Endothelial cell of umbilical vein (primary cell): ENCODE measurements around the gene GRID1. TPM values are rescaled to one million over a fixed set of nuclear protein-coding genes. Genes with fewer than 3 reads are reported as not detected.

ENCODE experiments used
- BruUV-seq: library from RNA; stranded (reverse); fragments of 400-500 nt; replicated peaks from 2 replicates; lab custom pipeline; 2021; lab: Mats Ljungman, UMichigan
- CTCF ChIA-PET: fragments of 300-600, 350-600 bp; sonication (Branson Sonifier 250); formaldehyde crosslinking; loops from one replicate; lab custom pipeline; 2021; ENCODE audit warnings: antibody characterized with exemption, inconsistent platforms; lab: Charles Lee
- POLR2A ChIA-PET: fragments of 300-600, 350-600 bp; sonication (Branson Sonifier 250); formaldehyde crosslinking; loops from one replicate; lab custom pipeline; 2021; ENCODE audit warnings: antibody characterized with exemption, inconsistent platforms; lab: Charles Lee
- DNase-seq: peaks from one replicate; pipeline ENCODE4 v3.0.0-alpha.2; 2011; ENCODE audit warnings: low read depth, low spot score
- FAIRE-seq: peaks from 2 replicates; lab custom pipeline; 2011; peaks lifted over from hg19 to GRCh38; lab: Jason Lieb, UNC
- H2AFZ ChIP-seq: 2 replicates; pipeline ENCODE4 v1.6.0; 2012; ENCODE audit warnings: low read depth, low read length, control low read depth, inconsistent platforms
- H3K27ac ChIP-seq: 2 replicates; pipeline ENCODE4 v1.5.1; 2011; ENCODE audit warnings: low read depth, mild to moderate bottlenecking, control low read depth, low read length, moderate library complexity; ENCODE audit not compliant: insufficient read depth
- H3K27me3 ChIP-seq, 2 experiments: 2 replicates each; pipeline versions ENCODE4 v1.6.0 to v1.6.1; 2011; ENCODE audit warnings: low read length in 2 of 2, mixed read lengths in 1 of 2; ENCODE audit not compliant: control insufficient read depth in 2 of 2, insufficient read depth in 2 of 2
- H3K36me3 ChIP-seq, 2 experiments: 2 replicates in 1 of 2; 3 replicates in 1 of 2; pipeline ENCODE4 v1.5.1; 2011; ENCODE audit warnings: low read length in 2 of 2, mild to moderate bottlenecking in 1 of 2, moderate library complexity in 1 of 2; ENCODE audit not compliant: control insufficient read depth in 2 of 2, insufficient read depth in 2 of 2; ENCODE audit errors: extremely low read depth in 1 of 2
- H3K4me1 ChIP-seq: 3 replicates; pipeline ENCODE4 v1.5.1; 2011; ENCODE audit warnings: mild to moderate bottlenecking, low read length; ENCODE audit not compliant: control insufficient read depth, insufficient read depth; ENCODE audit errors: extremely low read depth
- H3K4me2 ChIP-seq: 2 replicates; pipeline ENCODE4 v1.6.1; 2011; ENCODE audit warnings: low read length, control low read depth, mixed read lengths; ENCODE audit not compliant: insufficient read depth
- H3K4me3 ChIP-seq, 3 experiments: fragments of 200-600 bp in 1 of 3; sonication (generic), shearing (Covaris generic) in 1 of 3; replicated peaks in 1 of 3; 2 replicates each; pipeline ENCODE4 v1.5.1; 2011 to 2016; ENCODE audit warnings: control low read depth in 3 of 3, low read length in 3 of 3, mild to moderate bottlenecking in 2 of 3, inconsistent platforms in 1 of 3, low read depth in 1 of 3, moderate library complexity in 1 of 3; ENCODE audit not compliant: insufficient read depth in 1 of 3
- H3K79me2 ChIP-seq: 2 replicates; pipeline ENCODE4 v1.6.0; 2012; ENCODE audit warnings: low read length, inconsistent platforms; ENCODE audit not compliant: control insufficient read depth, insufficient read depth
- H3K9ac ChIP-seq: replicated peaks from 2 replicates; pipeline ENCODE3; 2011; ENCODE audit warnings: low read length, control low read depth; ENCODE audit not compliant: insufficient read depth; ENCODE audit errors: extremely low read depth
- H3K9me1 ChIP-seq: replicated peaks from 3 replicates; pipeline ENCODE4 v1.6.0; 2011; ENCODE audit warnings: mild to moderate bottlenecking, low read length; ENCODE audit not compliant: control insufficient read depth, insufficient read depth; ENCODE audit errors: extremely low read depth
- H3K9me3 ChIP-seq: replicated peaks from 2 replicates; pipeline ENCODE4 v1.5.1; 2012; ENCODE audit warnings: low read length, inconsistent platforms; ENCODE audit not compliant: control insufficient read depth, insufficient read depth
- H4K20me1 ChIP-seq: replicated peaks from 2 replicates; pipeline ENCODE3; 2011; ENCODE audit warnings: mild to moderate bottlenecking, low read length; ENCODE audit not compliant: control insufficient read depth, insufficient read depth; ENCODE audit errors: extremely low read depth
- CTCF ChIP-seq, 2 donors: IDR thresholded peaks; 1 replicate in 1 of 2; 2 replicates in 1 of 2; pipeline ENCODE4 v1.5.1; 2011; ENCODE audit warnings: low read length in 2 of 2, mild to moderate bottlenecking in 2 of 2, moderate library complexity in 2 of 2, control low read depth in 1 of 2, inconsistent platforms in 1 of 2, low read depth in 1 of 2; ENCODE audit not compliant: insufficient read depth in 1 of 2; ENCODE audit errors: extremely low read depth in 1 of 2
- EZH2 ChIP-seq: IDR thresholded peaks from 2 replicates; pipeline ENCODE4 v1.6.1; 2012; ENCODE audit warnings: borderline replicate concordance, low read depth, mild to moderate bottlenecking, moderate library complexity, low read length, inconsistent platforms; ENCODE audit not compliant: severe bottlenecking
- FOS ChIP-seq: IDR thresholded peaks from 2 replicates; pipeline ENCODE4 v1.6.1; 2011; ENCODE audit warnings: mild to moderate bottlenecking, low read length, moderate library complexity, borderline replicate concordance; ENCODE audit not compliant: insufficient read depth
- GATA2 ChIP-seq: IDR thresholded peaks from 2 replicates; pipeline ENCODE4 v1.7.0; 2011; ENCODE audit warnings: low read depth, mild to moderate bottlenecking, moderate library complexity, mixed read lengths, low read length; ENCODE audit not compliant: insufficient read length, insufficient read depth
- JUN ChIP-seq: IDR thresholded peaks from 2 replicates; pipeline ENCODE4 v1.6.1; 2011; ENCODE audit warnings: borderline replicate concordance, low read depth; ENCODE audit not compliant: insufficient read length, insufficient read depth
- MAX ChIP-seq: IDR thresholded peaks from 2 replicates; pipeline ENCODE4 v1.6.1; 2011; ENCODE audit not compliant: insufficient read depth, insufficient read length
- MYC ChIP-seq: IDR thresholded peaks from one replicate; pipeline ENCODE4 v1.6.1; 2011; ENCODE audit warnings: mild to moderate bottlenecking, low read depth, low read length
- POLR2A ChIP-seq: IDR thresholded peaks from 2 replicates; pipeline ENCODE4 v1.6.1; 2012; ENCODE audit warnings: low read depth, mild to moderate bottlenecking, control low read depth, low read length
- POLR2AphosphoS5 ChIP-seq: IDR thresholded peaks from 2 replicates; pipeline ENCODE4 v1.6.1; 2012; ENCODE audit warnings: low read depth, mild to moderate bottlenecking, control low read depth, low read length, moderate library complexity; ENCODE audit not compliant: insufficient read depth
- dilution Hi-C: fragments of 300-500 bp; cut with MboI; formaldehyde crosslinking; loops from one replicate; pipeline ENCODE4 v1.15.0; 2019; ENCODE audit warnings: low sequenced_read_pairs; ENCODE audit not compliant: extremely low pct_ligation_motif_present
- intact Hi-C: fragments of 100-400 bp; cut with micrococcal nuclease; formaldehyde crosslinking; loops from one replicate; pipeline ENCODE4 v1.10.0; 2022
- polyA plus RNA-seq, 4 experiments: library from polyadenylated mRNA; depleted of rRNA in 3 of 4; stranded (reverse) in 3 of 4; unstranded in 1 of 4; fragments of >200 nt; gene quantifications; 2 replicates each; pipeline versions ENCODE4 v1.2.1 to v1.2.3, GENCODE V29; 2011 to 2012; ENCODE audit warnings: missing spikeins in 1 of 4
- total RNA-seq: library from RNA; stranded (reverse); gene quantifications from 2 replicates; pipeline ENCODE4 v1.2.3, GENCODE V29; 2021

GRID1 gene
- total and polyA plus RNA-seq, 2 donors (not counting 3 experiments of a cell fraction or from before 2014, with no cell fraction given), result not detected

GRCh38 chr10:85667638-85668233 lies 698.9 kb downstream of the GRID1 start:
- dilution Hi-C loops (no loop called here), intact Hi-C loops (no loop called here)
- Histone ChIP-seq H4K20me1 (no peaks in the 10 kb centered on the region), H3K4me1 (no peaks in the 10 kb centered on the region), H3K36me3 (no peaks in the 10 kb centered on the region), H3K4me2 (no peak overlapping the region), H3K9me1 (no peaks in the 10 kb centered on the region), H3K27me3 (no peaks in the 10 kb centered on the region), H3K9ac (no peak overlapping the region), H3K79me2 (no peaks in the 10 kb centered on the region), H3K9me3 (no peaks in the 10 kb centered on the region), H2AFZ (no peak overlapping the region), H3K27ac (no peak overlapping the region), H3K4me3 (no peak overlapping the region)
- ChIA-PET POLR2A (no interaction called here), CTCF (no interaction called here)
- DNase-seq, result no peak
- no TSS peak for BruUV-seq
- TF ChIP-seq FOS, result no peak
- TF ChIP-seq POLR2A, result no peak
- no peak for TF ChIP-seq MYC
- TF ChIP-seq CTCF (IDR thresholded peaks at IDR 0.05; ENCODE audit: extremely low read depth in 1 of 2, insufficient read depth in 1 of 2, low read depth in 1 of 2, low read length in 2 of 2), result no peak
- no peak for TF ChIP-seq JUN
- no peak for TF ChIP-seq MAX
- TF ChIP-seq EZH2, result no peak
- TF ChIP-seq GATA2, result no peak
- TF ChIP-seq POLR2AphosphoS5, result no peak
- FAIRE-seq, result no peak
